ENCODE results near the gene ANKRD11.
"Not testable (repeated sequence)": the region's sequence is repeated elsewhere in the genome, so short reads cannot be mapped to it uniquely, and the experiment has no call there.

ANKRD11 gene

GRCh38 chr16:89269805-89270665, 220.3 kb downstream of the ANKRD11 start:
- H3K4me1 ChIP-seq, result no peaks in the 10 kb centered on the region
- H3K27me3 ChIP-seq (ENCODE audit: control insufficient read depth, insufficient read depth, low read length), result no peaks in the 10 kb centered on the region
- no peak overlapping the region for H3K4me3 ChIP-seq (ENCODE audit: low read depth, low read length)
- no peak overlapping the region for H2AFZ ChIP-seq
- peaks cover 2% of the 10 kb centered on the region for H3K79me2 ChIP-seq
- no peak overlapping the region for H3K27ac ChIP-seq
- no peaks in the 10 kb centered on the region for H3K36me3 ChIP-seq (ENCODE audit: control insufficient read depth, insufficient read depth, low read length)
- H3K4me2 ChIP-seq (ENCODE audit: low read length), result no peak overlapping the region
- H3K9me3 ChIP-seq (ENCODE audit: control insufficient read depth, low read length), result no peaks in the 10 kb centered on the region
- H3K9ac ChIP-seq, result no peak overlapping the region
- no peak for TF ChIP-seq CTCF (IDR thresholded peaks at IDR 0.05)

GRCh38 chr16:89268987-89269735, 221.2 kb downstream of the ANKRD11 start:
- Histone ChIP-seq H3K27me3 (ENCODE audit: control insufficient read depth, insufficient read depth, low read length) (no peaks in the 10 kb centered on the region), H3K4me3 (ENCODE audit: low read depth, low read length) (no peak overlapping the region), H3K36me3 (ENCODE audit: control insufficient read depth, insufficient read depth, low read length) (no peaks in the 10 kb centered on the region), H3K4me1 (no peaks in the 10 kb centered on the region), H3K9me3 (ENCODE audit: control insufficient read depth, low read length) (no peaks in the 10 kb centered on the region), H3K79me2 (peaks cover 2% of the 10 kb centered on the region), H3K4me2 (ENCODE audit: low read length) (no peak overlapping the region), H3K9ac (no peak overlapping the region), H2AFZ (no peak overlapping the region), H3K27ac (no peak overlapping the region)
- no peak for TF ChIP-seq CTCF (IDR thresholded peaks at IDR 0.05)

GRCh38 chr16:89268585-89268984, 221.8 kb downstream of the ANKRD11 start:
- Histone ChIP-seq H3K9me3 (ENCODE audit: control insufficient read depth, low read length) (no peaks in the 10 kb centered on the region), H3K9ac (no peak overlapping the region), H3K79me2 (no peaks in the 10 kb centered on the region), H3K4me1 (no peaks in the 10 kb centered on the region), H3K4me3 (ENCODE audit: low read depth, low read length) (no peak overlapping the region), H3K36me3 (ENCODE audit: control insufficient read depth, insufficient read depth, low read length) (no peaks in the 10 kb centered on the region), H3K27ac (no peak overlapping the region), H3K4me2 (ENCODE audit: low read length) (no peak overlapping the region), H3K27me3 (ENCODE audit: control insufficient read depth, insufficient read depth, low read length) (no peaks in the 10 kb centered on the region), H2AFZ (no peak overlapping the region)
- no peak for TF ChIP-seq CTCF (IDR thresholded peaks at IDR 0.05)

- not testable (repeated sequence) for H3K9me3 ChIP-seq (ENCODE audit: control insufficient read depth, low read length); H3K79me2 ChIP-seq; H3K4me3 ChIP-seq (ENCODE audit: low read depth, low read length); H3K27me3 ChIP-seq (ENCODE audit: control insufficient read depth, insufficient read depth, low read length); H3K36me3 ChIP-seq (ENCODE audit: control insufficient read depth, insufficient read depth, low read length); H2AFZ ChIP-seq; H3K27ac ChIP-seq; H3K9ac ChIP-seq; H3K4me2 ChIP-seq (ENCODE audit: low read length); H3K4me1 ChIP-seq
Measured at GRCh38 chr16:89267746-89268145, 222.6 kb downstream of the ANKRD11 start.

- Histone ChIP-seq H3K4me3 (ENCODE audit: low read depth, low read length) (no peak overlapping the region), H3K4me2 (ENCODE audit: low read length) (no peak overlapping the region), H3K4me1 (no peaks in the 10 kb centered on the region), H3K79me2 (no peaks in the 10 kb centered on the region), H3K27ac (no peak overlapping the region), H3K9ac (no peak overlapping the region), H2AFZ (no peak overlapping the region), H3K27me3 (ENCODE audit: control insufficient read depth, insufficient read depth, low read length) (no peaks in the 10 kb centered on the region), H3K36me3 (ENCODE audit: control insufficient read depth, insufficient read depth, low read length) (no peaks in the 10 kb centered on the region), H3K9me3 (ENCODE audit: control insufficient read depth, low read length) (no peaks in the 10 kb centered on the region)
- no peak for TF ChIP-seq CTCF (IDR thresholded peaks at IDR 0.05)
Measured at GRCh38 chr16:89266521-89267134, 223.7 kb downstream of the ANKRD11 start.

Measured in parathyroid adenoma (tissue), 2 donors.